Trophoblast cell (in vitro differentiated cells and primary cell): ENCODE data around the gene CEBPG.

Experiments used
- DNase-seq, 2 donors: peaks; one replicate each; pipeline ENCODE4 v3.0.0-alpha.2; 2016
- H2AFZ ChIP-seq: 2 replicates; pipeline ENCODE4 v1.6.1; 2013; ENCODE audit warnings: low read length, moderate library complexity, mild to moderate bottlenecking; ENCODE audit not compliant: insufficient read depth, poor library complexity
- H2AK5ac ChIP-seq: 2 replicates; pipeline ENCODE4 v1.6.1; 2013; ENCODE audit warnings: mild to moderate bottlenecking, low read length
- H2BK120ac ChIP-seq: 2 replicates; pipeline ENCODE4 v1.6.1; 2013; ENCODE audit warnings: low read length, mild to moderate bottlenecking, moderate library complexity; ENCODE audit not compliant: insufficient read depth, poor library complexity
- H2BK12ac ChIP-seq: 2 replicates; pipeline ENCODE4 v1.6.1; 2013; ENCODE audit warnings: mild to moderate bottlenecking, low read length, moderate library complexity
- H2BK5ac ChIP-seq: 2 replicates; pipeline ENCODE4 v1.6.1; 2013; ENCODE audit warnings: low read length, low read depth, moderate library complexity, mild to moderate bottlenecking; ENCODE audit not compliant: poor library complexity
- H3K14ac ChIP-seq: 2 replicates; pipeline ENCODE4 v1.6.1; 2013; ENCODE audit warnings: mild to moderate bottlenecking, low read length
- H3K18ac ChIP-seq: 2 replicates; pipeline ENCODE4 v1.6.1; 2013; ENCODE audit warnings: mild to moderate bottlenecking, low read length
- H3K23ac ChIP-seq: 2 replicates; pipeline ENCODE4 v1.6.1; 2013; ENCODE audit warnings: low read length
- H3K27ac ChIP-seq: 2 replicates; pipeline ENCODE4 v1.5.1; 2013; ENCODE audit warnings: low read depth, mild to moderate bottlenecking, inconsistent platforms, low read length, moderate library complexity
- H3K27me3 ChIP-seq: 2 replicates; pipeline ENCODE4 v1.6.1; 2013; ENCODE audit warnings: inconsistent platforms, mild to moderate bottlenecking, low read length, moderate library complexity; ENCODE audit not compliant: insufficient read depth
- H3K36me3 ChIP-seq, 2 experiments: 1 replicate in 1 of 2; 2 replicates in 1 of 2; pipeline ENCODE4 v1.6.1; 2013; ENCODE audit warnings: low read length in 2 of 2, mild to moderate bottlenecking in 2 of 2, moderate library complexity in 1 of 2; ENCODE audit not compliant: insufficient read depth in 2 of 2, control insufficient read depth in 1 of 2
- H3K4ac ChIP-seq: 2 replicates; pipeline ENCODE4 v1.6.1; 2013; ENCODE audit warnings: low read depth, mild to moderate bottlenecking, low read length, moderate library complexity
- H3K4me1 ChIP-seq, 2 experiments: 1 replicate in 1 of 2; 2 replicates in 1 of 2; pipeline ENCODE4 v1.6.1; 2013; ENCODE audit warnings: low read length in 2 of 2, mild to moderate bottlenecking in 2 of 2, moderate library complexity in 1 of 2; ENCODE audit not compliant: insufficient read depth in 2 of 2, control insufficient read depth in 1 of 2
- H3K4me2 ChIP-seq: 2 replicates; pipeline ENCODE4 v1.6.1; 2013; ENCODE audit warnings: inconsistent platforms, mild to moderate bottlenecking, low read length, moderate library complexity
- H3K4me3 ChIP-seq: 2 replicates; pipeline ENCODE4 v1.5.1; 2013; ENCODE audit warnings: mild to moderate bottlenecking, low read depth, low read length, inconsistent platforms
- H3K79me1 ChIP-seq: one replicate; pipeline ENCODE4 v1.6.1; 2013; ENCODE audit warnings: low read length
- H3K79me2 ChIP-seq: 2 replicates; pipeline ENCODE4 v1.6.1; 2013; ENCODE audit warnings: low read length, mild to moderate bottlenecking; ENCODE audit not compliant: control insufficient read depth, insufficient read depth, poor library complexity
- H3K9ac ChIP-seq: 2 replicates; pipeline ENCODE4 v1.6.1; 2013; ENCODE audit warnings: mild to moderate bottlenecking, low read length
- H3K9me3 ChIP-seq: 2 replicates; pipeline ENCODE4 v1.6.1; 2013; ENCODE audit warnings: low read depth, mild to moderate bottlenecking, control low read depth, inconsistent platforms, low read length; ENCODE audit not compliant: insufficient read depth
- H4K12ac ChIP-seq: 2 replicates; pipeline ENCODE4 v1.6.1; 2013; ENCODE audit warnings: low read depth, mild to moderate bottlenecking, low read length, moderate library complexity
- H4K8ac ChIP-seq: 2 replicates; pipeline ENCODE4 v1.6.1; 2013; ENCODE audit warnings: low read depth, mild to moderate bottlenecking, low read length, moderate library complexity
- H4K91ac ChIP-seq: one replicate; pipeline ENCODE4 v1.6.1; 2013; ENCODE audit warnings: low read depth, mild to moderate bottlenecking, low read length, moderate library complexity
- WGBS: extraction: QIAGEN DNeasy Blood & Tissue Kit; methylation state at CpG from one replicate; pipeline ENCODE4 v1.1.7; 2013; ENCODE audit warnings: missing lambda C conversion rate; ENCODE audit not compliant: insufficient read length, insufficient coverage; ENCODE audit errors: extremely low coverage; 5-methylcytosine and 5-hydroxymethylcytosine counted together

CEBPG gene

GRCh38 chr19:33374236-33374714 lies 766 bp downstream of the CEBPG start:
- Histone ChIP-seq H3K4me2 (peak overlapping the region; percentile 97), H2AK5ac (no peak overlapping the region)

GRCh38 chr19:33375156-33375836 lies 1.8 kb downstream of the CEBPG start:
- H3K79me2 ChIP-seq, result peaks cover 16% of the 10 kb centered on the region
- WGBS, result no CpG with 5 or more reads among the region's 9 CpGs

More at GRCh38 chr19:33374236-33374714, 766 bp downstream of the CEBPG start:
- H3K79me2 ChIP-seq, result peaks cover 16% of the 10 kb centered on the region
- H2BK5ac ChIP-seq, result no peak overlapping the region
- peaks cover 3 to 5% of the 10 kb centered on the region in 2 experiments for H3K36me3 ChIP-seq
- no peak overlapping the region for H3K18ac ChIP-seq
- H4K12ac ChIP-seq, result no peak overlapping the region
- no peak overlapping the region for H3K23ac ChIP-seq
- DNase-seq, result peak; percentile 38 to 62
- peaks cover 12% of the 10 kb centered on the region for H3K79me1 ChIP-seq
- peak overlapping the region; percentile 96 for H2AFZ ChIP-seq
- H3K4ac ChIP-seq, result peak overlapping the region; percentile 74
- no peak overlapping the region for H2BK12ac ChIP-seq
- no peak overlapping the region for H4K8ac ChIP-seq
- no peaks in the 10 kb centered on the region for H3K9me3 ChIP-seq
- H3K14ac ChIP-seq, result peak overlapping the region; percentile 99
- no CpG with 5 or more reads among the region's 22 CpGs for WGBS
- peak overlapping the region; percentile 99 for H4K91ac ChIP-seq
- no peak overlapping the region for H2BK120ac ChIP-seq
- H3K27me3 ChIP-seq, result no peaks in the 10 kb centered on the region
- peak overlapping the region; percentile 95 for H3K27ac ChIP-seq
- H3K4me1 ChIP-seq, result peaks cover 4 to 18% of the 10 kb centered on the region in 2 experiments
- H3K9ac ChIP-seq, result peak overlapping the region; percentile 5
- H3K4me3 ChIP-seq, result peak overlapping the region; percentile 98

GRCh38 chr19:33375837-33376159 lies 2.3 kb downstream of the CEBPG start:
- no peak overlapping the region for H2BK5ac ChIP-seq
- no peak overlapping the region for H3K4me2 ChIP-seq
- H3K9ac ChIP-seq, result no peak overlapping the region
- peak overlapping the region; percentile 65 for H3K4ac ChIP-seq
- H3K79me2 ChIP-seq, result peaks cover 16% of the 10 kb centered on the region
- H3K18ac ChIP-seq, result no peak overlapping the region
- no peak overlapping the region for H2BK12ac ChIP-seq
- H4K12ac ChIP-seq, result no peak overlapping the region
- no peak overlapping the region for H4K8ac ChIP-seq
- 100% methylated on average over 1 of the region's 1 CpG for WGBS
- no peak overlapping the region for H4K91ac ChIP-seq
- H3K36me3 ChIP-seq, result peaks cover 5 to 7% of the 10 kb centered on the region in 2 experiments
- H2AK5ac ChIP-seq, result no peak overlapping the region
- no peak for DNase-seq
- H3K27me3 ChIP-seq, result no peaks in the 10 kb centered on the region
- H2AFZ ChIP-seq, result no peak overlapping the region
- H3K23ac ChIP-seq, result no peak overlapping the region
- H3K27ac ChIP-seq, result no peak overlapping the region
- no peak overlapping the region for H3K4me3 ChIP-seq
- H2BK120ac ChIP-seq, result no peak overlapping the region
- H3K4me1 ChIP-seq, result peaks cover 4 to 18% of the 10 kb centered on the region in 2 experiments
- H3K9me3 ChIP-seq, result no peaks in the 10 kb centered on the region
- peaks cover 12% of the 10 kb centered on the region for H3K79me1 ChIP-seq
- H3K14ac ChIP-seq, result no peak overlapping the region

More at GRCh38 chr19:33375156-33375836, 1.8 kb downstream of the CEBPG start:
- H4K91ac ChIP-seq, result no peak overlapping the region
- H2BK120ac ChIP-seq, result no peak overlapping the region
- H3K4me3 ChIP-seq, result no peak overlapping the region
- H3K4ac ChIP-seq, result peak overlapping the region; percentile 60
- H2BK12ac ChIP-seq, result no peak overlapping the region
- no peak overlapping the region for H3K23ac ChIP-seq
- H3K79me1 ChIP-seq, result peaks cover 12% of the 10 kb centered on the region
- DNase-seq, result no peak
- H3K18ac ChIP-seq, result no peak overlapping the region
- H2AK5ac ChIP-seq, result no peak overlapping the region
- H3K9me3 ChIP-seq, result no peaks in the 10 kb centered on the region
- peak overlapping the region; percentile 20 for H3K4me2 ChIP-seq
- H2AFZ ChIP-seq, result no peak overlapping the region
- H3K4me1 ChIP-seq, result peaks cover 4 to 18% of the 10 kb centered on the region in 2 experiments
- H3K27ac ChIP-seq, result no peak overlapping the region
- no peak overlapping the region for H4K8ac ChIP-seq
- no peaks in the 10 kb centered on the region for H3K27me3 ChIP-seq
- peaks cover 5 to 7% of the 10 kb centered on the region in 2 experiments for H3K36me3 ChIP-seq
- H3K14ac ChIP-seq, result no peak overlapping the region
- H2BK5ac ChIP-seq, result no peak overlapping the region
- H3K9ac ChIP-seq, result peak overlapping the region; percentile 20
- H4K12ac ChIP-seq, result no peak overlapping the region

- Histone ChIP-seq H2BK120ac (no peak overlapping the region), H2AFZ (no peak overlapping the region), H3K27ac (no peak overlapping the region), H4K12ac (no peak overlapping the region), H3K4ac (peak overlapping the region; percentile 34), H2BK12ac (no peak overlapping the region), H3K9me3 (no peaks in the 10 kb centered on the region), H3K79me2 (peaks cover 16% of the 10 kb centered on the region), H3K9ac (no peak overlapping the region), H3K23ac (no peak overlapping the region), H3K36me3 (peaks cover 7 to 10% of the 10 kb centered on the region in 2 experiments), H3K79me1 (peaks cover 12% of the 10 kb centered on the region), H3K4me1 (peaks cover 4 to 18% of the 10 kb centered on the region in 2 experiments), H2AK5ac (no peak overlapping the region), H2BK5ac (no peak overlapping the region), H3K4me3 (no peak overlapping the region), H3K4me2 (no peak overlapping the region), H4K91ac (no peak overlapping the region), H3K27me3 (no peaks in the 10 kb centered on the region), H3K18ac (no peak overlapping the region), H3K14ac (no peak overlapping the region), H4K8ac (no peak overlapping the region)
- no CpG with 5 or more reads among the region's 2 CpGs for WGBS
- peak; percentile 70 to 78 for DNase-seq
These were observed 2.9 kb downstream of the CEBPG start for GRCh38 chr19:33376423-33376822.
